ENCODE results near the gene KRT24. TPM values are rescaled to one million over a fixed set of nuclear protein-coding genes. Genes with fewer than 3 reads are reported as not detected.

KRT24 gene
- total RNA-seq, 1 donor from 2014 or later, result not detected

DNA sequence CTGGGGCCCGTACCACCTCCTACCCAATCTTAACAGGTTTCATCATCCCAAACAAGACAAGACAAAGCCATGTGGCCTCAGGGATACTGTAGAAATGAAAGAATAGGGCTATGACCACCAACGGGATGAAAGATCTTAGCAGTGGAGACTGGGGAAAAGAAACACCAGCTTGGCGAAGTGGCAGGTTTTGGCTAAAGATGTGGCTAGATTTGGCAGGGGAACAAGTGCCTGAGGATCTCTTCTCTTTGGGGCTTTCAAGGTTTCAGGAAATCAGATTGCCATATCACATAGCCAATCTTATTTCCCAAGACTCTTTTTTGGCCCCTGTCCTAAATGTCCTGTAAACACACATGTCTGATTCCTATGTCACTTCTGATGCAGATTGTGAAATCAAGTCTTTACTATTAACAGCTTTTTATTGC, 6.9 kb downstream of the KRT24 start:
- H3K9me3 ChIP-seq, result no peaks in the 10 kb centered on the region
- H3K4me1 ChIP-seq, result peaks cover 7% of the 10 kb centered on the region
- ATAC-seq, result peak; percentile 48
- H3K27me3 ChIP-seq, result no peaks in the 10 kb centered on the region
- DNase-seq, result no peak
- H3K4me3 ChIP-seq, result no peak overlapping the region
- TF ChIP-seq, protein P1, sequence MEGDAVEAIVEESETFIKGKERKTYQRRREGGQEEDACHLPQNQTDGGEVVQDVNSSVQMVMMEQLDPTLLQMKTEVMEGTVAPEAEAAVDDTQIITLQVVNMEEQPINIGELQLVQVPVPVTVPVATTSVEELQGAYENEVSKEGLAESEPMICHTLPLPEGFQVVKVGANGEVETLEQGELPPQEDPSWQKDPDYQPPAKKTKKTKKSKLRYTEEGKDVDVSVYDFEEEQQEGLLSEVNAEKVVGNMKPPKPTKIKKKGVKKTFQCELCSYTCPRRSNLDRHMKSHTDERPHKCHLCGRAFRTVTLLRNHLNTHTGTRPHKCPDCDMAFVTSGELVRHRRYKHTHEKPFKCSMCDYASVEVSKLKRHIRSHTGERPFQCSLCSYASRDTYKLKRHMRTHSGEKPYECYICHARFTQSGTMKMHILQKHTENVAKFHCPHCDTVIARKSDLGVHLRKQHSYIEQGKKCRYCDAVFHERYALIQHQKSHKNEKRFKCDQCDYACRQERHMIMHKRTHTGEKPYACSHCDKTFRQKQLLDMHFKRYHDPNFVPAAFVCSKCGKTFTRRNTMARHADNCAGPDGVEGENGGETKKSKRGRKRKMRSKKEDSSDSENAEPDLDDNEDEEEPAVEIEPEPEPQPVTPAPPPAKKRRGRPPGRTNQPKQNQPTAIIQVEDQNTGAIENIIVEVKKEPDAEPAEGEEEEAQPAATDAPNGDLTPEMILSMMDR (IDR thresholded peaks at IDR 0.05), result no peak
- intact Hi-C loops (cut with DNase I), result no loop called here
- H3K36me3 ChIP-seq, result no peaks in the 10 kb centered on the region
- no peak overlapping the region for H3K27ac ChIP-seq

DNA sequence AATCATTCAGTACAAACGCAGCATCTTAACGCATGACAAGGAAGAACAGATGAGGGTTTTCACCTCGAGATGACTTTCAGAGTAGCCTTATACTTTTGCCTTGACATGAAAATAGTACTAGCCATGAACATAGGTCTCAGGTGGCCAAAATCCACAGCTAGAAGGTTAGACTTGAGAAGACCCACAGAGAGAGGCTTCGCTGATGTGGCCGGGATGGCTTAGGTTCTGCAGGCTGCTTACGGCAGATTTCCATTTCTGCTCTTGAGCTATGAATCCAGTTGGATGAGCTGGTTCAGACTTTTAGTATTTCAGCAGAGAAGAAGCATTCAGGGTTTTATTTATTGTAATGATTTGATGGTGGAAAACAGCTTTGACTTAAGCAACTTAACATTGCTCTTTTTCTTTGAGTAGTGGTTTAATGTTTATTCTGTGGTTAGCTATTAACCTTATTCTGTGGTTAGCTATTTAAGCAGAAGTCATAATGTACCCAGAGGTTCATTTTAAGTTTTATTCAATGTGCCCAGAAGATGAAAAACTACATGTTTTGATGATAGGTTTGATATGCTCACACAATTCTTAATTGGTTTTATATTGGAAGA, 7.6 kb downstream of the KRT24 start:
- H3K27me3 ChIP-seq, result no peaks in the 10 kb centered on the region
- H3K9me3 ChIP-seq, result no peaks in the 10 kb centered on the region
- no peak overlapping the region for H3K27ac ChIP-seq
- no peak overlapping the region for H3K4me3 ChIP-seq
- TF ChIP-seq, protein P1 (IDR thresholded peaks at IDR 0.05), result no peak
- intact Hi-C loops (cut with DNase I), result no loop called here
- ATAC-seq (peak; percentile 55), DNase-seq (no peak)
- peaks cover 7% of the 10 kb centered on the region for H3K4me1 ChIP-seq
- no peaks in the 10 kb centered on the region for H3K36me3 ChIP-seq

DNA sequence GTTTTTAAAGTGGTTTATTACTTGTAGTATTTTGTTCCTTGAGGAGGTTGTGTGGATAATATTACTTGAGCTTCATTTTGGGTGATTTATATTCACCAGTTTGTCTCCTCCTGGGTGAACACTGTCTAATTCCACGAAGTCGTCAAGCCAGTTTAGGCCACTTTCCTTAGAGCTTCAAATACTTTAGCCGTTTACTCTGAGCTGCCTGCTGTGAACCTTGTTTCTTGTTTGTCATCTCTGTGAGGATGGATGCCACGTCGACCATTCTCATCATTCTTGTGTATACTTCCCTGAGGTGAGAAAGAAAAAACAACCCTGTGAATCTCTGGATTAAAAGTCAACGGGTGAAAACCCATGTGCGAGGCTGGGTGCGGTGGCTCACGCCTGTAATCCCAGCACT, 9.0 kb downstream of the KRT24 start:
- DNase-seq (no peak), ATAC-seq (no peak)
- intact Hi-C loops (cut with DNase I), result no loop called here
- TF ChIP-seq, protein P1 (IDR thresholded peaks at IDR 0.05), result no peak
- H3K4me1 ChIP-seq, result peaks cover 7% of the 10 kb centered on the region
- H3K27ac ChIP-seq, result no peak overlapping the region
- H3K27me3 ChIP-seq, result no peaks in the 10 kb centered on the region
- no peaks in the 10 kb centered on the region for H3K9me3 ChIP-seq
- H3K36me3 ChIP-seq, result no peaks in the 10 kb centered on the region
- H3K4me3 ChIP-seq, result no peak overlapping the region

DNA sequence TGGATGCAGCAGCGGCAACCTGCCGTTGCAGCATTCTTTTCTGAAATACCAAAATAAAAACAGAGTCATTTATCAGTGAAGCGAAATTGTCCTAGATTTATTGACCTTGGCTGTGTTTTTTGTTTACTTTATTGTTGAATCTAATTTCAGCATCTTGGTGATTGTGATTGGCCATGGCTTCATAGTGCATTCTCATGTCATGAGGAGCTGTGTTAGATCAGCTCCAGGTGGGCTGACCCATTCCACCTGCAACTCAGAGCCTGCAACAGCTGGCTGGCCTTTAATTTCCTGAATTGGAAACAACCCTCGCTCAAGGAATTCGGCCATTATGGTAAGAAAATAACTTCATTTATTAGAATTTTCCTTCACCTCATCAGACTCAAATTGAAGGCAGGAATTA, 16.4 kb downstream of the KRT24 start:
- no peaks in the 10 kb centered on the region for H3K27me3 ChIP-seq
- TF ChIP-seq, protein P1 (IDR thresholded peaks at IDR 0.05), result no peak
- no peak for ATAC-seq
- DNase-seq, result no peak
- no peaks in the 10 kb centered on the region for H3K9me3 ChIP-seq
- no peaks in the 10 kb centered on the region for H3K4me1 ChIP-seq
- no peak overlapping the region for H3K27ac ChIP-seq
- no peak overlapping the region for H3K4me3 ChIP-seq
- intact Hi-C loops (cut with DNase I), result no loop called here
- no peaks in the 10 kb centered on the region for H3K36me3 ChIP-seq

DNA sequence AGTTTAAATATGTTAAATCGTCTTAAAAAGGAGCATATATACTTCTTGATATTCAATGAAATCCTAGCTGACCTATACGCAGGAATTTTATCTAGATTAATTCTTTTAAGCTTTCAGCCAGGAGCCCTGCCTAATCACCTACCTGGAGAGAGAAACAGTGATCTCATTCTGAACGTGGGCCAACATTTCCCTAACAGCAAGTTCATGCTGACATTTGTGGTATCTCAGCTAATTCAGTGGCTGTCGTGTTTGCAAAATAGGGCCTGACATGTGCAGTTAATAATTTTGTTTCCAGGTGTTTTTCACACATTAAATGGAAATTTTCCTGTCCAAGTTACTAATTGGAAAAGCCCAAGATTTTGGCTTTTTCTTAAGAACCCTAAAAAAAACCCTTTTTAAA, 17.4 kb downstream of the KRT24 start:
- ATAC-seq, result no peak
- no peak overlapping the region for H3K27ac ChIP-seq
- no peaks in the 10 kb centered on the region for H3K27me3 ChIP-seq
- no peaks in the 10 kb centered on the region for H3K4me1 ChIP-seq
- DNase-seq, result no peak
- intact Hi-C loops (cut with DNase I), result no loop called here
- TF ChIP-seq, protein P1 (IDR thresholded peaks at IDR 0.05), result no peak
- H3K4me3 ChIP-seq, result no peak overlapping the region
- H3K9me3 ChIP-seq, result no peaks in the 10 kb centered on the region
- no peaks in the 10 kb centered on the region for H3K36me3 ChIP-seq

DNA sequence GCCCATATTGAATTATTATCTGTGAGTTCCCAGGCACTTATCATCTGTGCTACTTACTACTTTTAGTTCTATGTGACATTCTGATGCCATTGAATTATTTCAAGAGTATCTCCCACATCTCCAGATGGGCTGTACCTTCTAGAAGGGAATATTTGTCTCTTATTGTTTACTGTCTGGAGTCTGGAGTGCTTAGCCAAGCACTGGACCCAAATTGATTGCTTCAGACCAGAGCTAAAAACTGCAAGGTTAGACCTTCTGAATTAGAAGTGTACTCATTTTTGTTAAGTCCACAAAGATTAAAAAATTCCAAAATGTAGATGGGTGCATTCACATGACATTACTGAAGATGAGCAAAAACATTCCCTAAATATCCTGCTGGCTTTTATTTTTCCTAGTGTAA, 22.6 kb downstream of the KRT24 start:
- no peak for ATAC-seq
- TF ChIP-seq, protein P1 (IDR thresholded peaks at IDR 0.05), result no peak
- DNase-seq, result no peak
- Histone ChIP-seq H3K4me1 (no peaks in the 10 kb centered on the region), H3K4me3 (no peak overlapping the region), H3K9me3 (no peaks in the 10 kb centered on the region), H3K27ac (no peak overlapping the region), H3K36me3 (no peaks in the 10 kb centered on the region), H3K27me3 (peaks cover 13% of the 10 kb centered on the region)
- intact Hi-C loops (cut with DNase I), result no loop called here

All from upper lobe of right lung (tissue), 1 donor.